ENCODE data around the gene SCD.

DNA sequence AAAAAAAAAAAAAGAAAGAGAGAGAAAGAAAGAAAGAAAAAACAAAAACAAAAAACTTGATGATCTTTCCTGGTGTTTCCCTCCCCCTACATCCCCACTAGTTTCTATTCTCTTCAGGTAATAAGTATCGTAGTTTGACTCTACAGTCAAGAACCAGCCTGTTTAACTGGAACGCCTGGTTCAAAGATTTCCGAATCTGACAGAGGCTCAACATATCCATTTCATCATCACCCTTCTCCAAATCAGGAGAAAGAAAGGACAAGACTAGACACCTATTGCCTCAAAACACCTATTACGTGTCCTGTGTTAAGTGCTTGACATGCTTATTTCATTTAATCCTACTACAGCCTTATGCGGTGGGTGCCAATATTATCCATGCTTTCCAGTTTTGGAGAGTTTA lies 40.2 kb upstream of the SCD start:
- TF ChIP-seq EZH2 (IDR thresholded peaks at IDR 0.05; ENCODE audit: insufficient read depth, poor library complexity, severe bottlenecking) (no peak), EZH2phosphoT487 (IDR thresholded peaks at IDR 0.05; ENCODE audit: insufficient read depth, low read depth) (no peak)
